DND-41 (cell line): ENCODE results near the gene MYPN.
"Not testable (repeated sequence)": the region's sequence is repeated elsewhere in the genome, so short reads cannot be mapped to it uniquely, and the experiment has no call there.

Source experiments
- ATAC-seq: fragments of 200-7000 bp; cut with Tn5 transposase; 3 replicates; pipeline ENCODE4 v1.9.1; 2021; ENCODE audit warnings: low read depth; ENCODE audit not compliant: insufficient read depth
- DNase-seq: peaks from one replicate; pipeline ENCODE4 v3.0.0-alpha.2; 2020
- H2AFZ ChIP-seq: 2 replicates; pipeline ENCODE4 v1.6.0; 2012; ENCODE audit warnings: low read depth, low read length
- H3K27ac ChIP-seq: 2 replicates; pipeline ENCODE4 v1.5.1; 2012; ENCODE audit warnings: low read length, inconsistent platforms
- H3K27me3 ChIP-seq: fragments of 200-600 bp; sonication (generic); 2 replicates; pipeline ENCODE4 v1.6.0; 2012; ENCODE audit warnings: low read length, mild to moderate bottlenecking, inconsistent platforms; ENCODE audit not compliant: insufficient read depth, poor library complexity
- H3K36me3 ChIP-seq: 2 replicates; pipeline ENCODE4 v1.5.1; 2012; ENCODE audit warnings: low read length, inconsistent platforms; ENCODE audit not compliant: insufficient read depth
- H3K4me1 ChIP-seq: 2 replicates; pipeline ENCODE4 v1.5.1; 2012; ENCODE audit warnings: mild to moderate bottlenecking, low read length; ENCODE audit not compliant: insufficient read depth
- H3K4me2 ChIP-seq: 2 replicates; pipeline ENCODE4 v1.6.0; 2012; ENCODE audit warnings: mild to moderate bottlenecking, moderate library complexity, low read length, inconsistent platforms; ENCODE audit not compliant: insufficient read depth
- H3K4me3 ChIP-seq, 2 experiments: fragments of 200-600 bp in 1 of 2; shearing (Covaris generic) in 1 of 2; 2 replicates each; pipeline ENCODE4 v1.5.1; 2012 to 2016; ENCODE audit warnings: inconsistent platforms in 2 of 2, low read length in 2 of 2, mild to moderate bottlenecking in 2 of 2, low read depth in 1 of 2, moderate library complexity in 1 of 2
- H3K79me2 ChIP-seq: 2 replicates; pipeline ENCODE4 v1.6.0; 2012; ENCODE audit warnings: low read length, inconsistent platforms; ENCODE audit not compliant: insufficient read depth
- H3K9ac ChIP-seq: 2 replicates; pipeline ENCODE4 v1.6.0; 2012; ENCODE audit warnings: low read depth, mild to moderate bottlenecking, inconsistent platforms, low read length, moderate library complexity
- H3K9me3 ChIP-seq: 2 replicates; pipeline ENCODE4 v1.5.1; 2012; ENCODE audit warnings: low read length, moderate library complexity, mild to moderate bottlenecking, inconsistent platforms; ENCODE audit not compliant: insufficient read depth, severe bottlenecking
- H4K20me1 ChIP-seq: 2 replicates; pipeline ENCODE4 v1.6.0; 2012; ENCODE audit warnings: low read length; ENCODE audit not compliant: insufficient read depth
- CTCF ChIP-seq: IDR thresholded peaks from 2 replicates; pipeline ENCODE4 v1.5.1; 2012; ENCODE audit warnings: borderline replicate concordance, low read length, moderate library complexity, mild to moderate bottlenecking; ENCODE audit not compliant: poor library complexity, severe bottlenecking; ENCODE audit errors: extremely low read depth
- EZH2 ChIP-seq: IDR thresholded peaks from 3 replicates; pipeline ENCODE4 v1.6.1; 2012; ENCODE audit warnings: borderline replicate concordance, low read depth, mild to moderate bottlenecking, moderate library complexity, low read length, inconsistent platforms; ENCODE audit not compliant: severe bottlenecking

The MYPN gene

DNA sequence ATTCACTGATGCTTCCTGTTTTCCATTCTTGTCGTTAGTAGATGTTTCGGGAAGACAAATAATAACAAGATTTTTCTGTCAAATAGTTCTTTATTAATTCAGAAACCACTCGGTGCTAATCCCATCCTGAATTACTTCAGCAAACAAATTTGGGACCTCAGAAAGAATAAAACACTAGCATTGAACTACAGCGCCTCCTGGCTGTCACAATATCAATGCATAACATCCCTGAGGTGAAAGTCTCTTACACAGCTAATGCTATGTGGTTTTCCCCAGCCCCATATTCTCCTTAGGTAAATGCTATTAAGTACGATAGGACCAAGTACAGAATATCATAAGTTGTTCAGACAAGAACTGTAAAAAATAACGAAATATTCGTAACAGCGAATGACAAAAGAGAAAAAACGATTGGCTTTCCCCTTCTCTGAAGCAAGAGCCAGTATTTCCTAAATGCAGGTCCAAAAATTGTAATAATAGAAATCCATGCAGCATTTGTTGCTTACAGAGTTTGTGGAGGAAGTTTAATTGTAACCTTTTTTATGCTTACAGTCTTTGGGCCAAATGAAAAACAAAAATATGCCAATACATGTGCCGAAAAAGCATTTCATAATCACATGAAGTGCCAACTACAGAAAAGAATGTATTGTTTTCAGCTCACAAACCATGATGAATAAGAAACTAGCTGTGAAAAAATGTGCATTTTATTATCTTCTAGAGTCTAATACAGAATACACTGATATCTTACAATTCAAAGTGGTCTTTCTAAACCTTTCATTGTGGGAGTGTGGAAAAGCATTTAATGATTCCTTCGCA is 47.3 kb downstream of the MYPN start:
- Histone ChIP-seq H3K36me3 (no peaks in the 10 kb centered on the region), H3K9me3 (no peaks in the 10 kb centered on the region), H3K4me3 (no peak overlapping the region), H3K27ac (no peak overlapping the region), H2AFZ (no peak overlapping the region), H3K79me2 (no peaks in the 10 kb centered on the region), H3K4me2 (no peak overlapping the region), H3K27me3 (no peaks in the 10 kb centered on the region), H3K9ac (no peak overlapping the region), H4K20me1 (no peaks in the 10 kb centered on the region), H3K4me1 (no peaks in the 10 kb centered on the region)
- ATAC-seq (peak; percentile 87), DNase-seq (peak; percentile 63)
- no peak for TF ChIP-seq EZH2
- TF ChIP-seq CTCF = peak; percentile 91

- H3K4me1 ChIP-seq, H3K4me2 ChIP-seq, H3K9me3 ChIP-seq, H3K27me3 ChIP-seq, DNase-seq, H3K4me3 ChIP-seq, H3K36me3 ChIP-seq, ATAC-seq, H3K9ac ChIP-seq, H3K27ac ChIP-seq, H3K79me2 ChIP-seq, H4K20me1 ChIP-seq, H2AFZ ChIP-seq: not testable (repeated sequence)
Measured at GRCh38 chr10:68157522-68157921, 48.2 kb downstream of the MYPN start.

GRCh38 chr10:68158031-68158430 is 48.7 kb downstream of the MYPN start:
- DNase-seq = no peak
- Histone ChIP-seq H3K4me1 (no peaks in the 10 kb centered on the region), H4K20me1 (no peaks in the 10 kb centered on the region), H3K79me2 (no peaks in the 10 kb centered on the region), H3K9ac (no peak overlapping the region), H3K27me3 (no peaks in the 10 kb centered on the region), H3K4me2 (no peak overlapping the region), H3K36me3 (no peaks in the 10 kb centered on the region), H2AFZ (no peak overlapping the region), H3K9me3 (no peaks in the 10 kb centered on the region), H3K27ac (no peak overlapping the region), H3K4me3 (no peak overlapping the region)
- ATAC-seq = no peak
- TF ChIP-seq EZH2 (no peak), CTCF (no peak)

DNA sequence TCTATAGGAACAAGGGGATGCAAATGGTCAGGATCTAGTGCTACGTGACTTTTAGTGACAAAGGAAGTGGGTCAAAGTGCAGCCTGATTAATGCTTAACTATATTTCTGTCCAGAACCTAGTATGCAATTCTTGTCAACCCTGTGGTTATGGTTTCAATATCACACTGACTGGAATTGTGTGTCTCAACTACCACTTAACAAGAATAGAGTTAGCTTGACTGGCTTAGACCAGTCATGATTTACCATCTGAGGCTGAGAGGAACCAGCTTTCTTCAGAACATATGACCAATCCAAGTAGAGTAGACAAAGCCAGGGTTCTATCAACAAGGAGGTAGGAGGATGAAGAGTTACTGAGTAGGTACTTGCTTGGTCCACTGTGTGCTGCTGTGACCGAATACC is 54.4 kb downstream of the MYPN start:
- no peaks in the 10 kb centered on the region for H3K36me3 ChIP-seq
- no peak for DNase-seq
- no peaks in the 10 kb centered on the region for H3K4me1 ChIP-seq
- TF ChIP-seq EZH2 = no peak
- TF ChIP-seq CTCF = no peak
- no peak overlapping the region for H2AFZ ChIP-seq
- no peak for ATAC-seq
- H3K4me3 ChIP-seq = no peak overlapping the region
- no peaks in the 10 kb centered on the region for H3K79me2 ChIP-seq
- no peaks in the 10 kb centered on the region for H3K9me3 ChIP-seq
- H3K27ac ChIP-seq = no peak overlapping the region
- no peak overlapping the region for H3K4me2 ChIP-seq
- no peaks in the 10 kb centered on the region for H4K20me1 ChIP-seq
- H3K27me3 ChIP-seq = peaks cover 10% of the 10 kb centered on the region
- H3K9ac ChIP-seq = no peak overlapping the region
